GM18505 (cell line): ENCODE measurements around the gene CLDN9.

ENCODE experiments used
- ATAC-seq: cut with Tn5 transposase; IDR thresholded peaks from one replicate; pipeline ENCODE4 v1.9.1; 2021; ENCODE audit not compliant: unreplicated experiment
- POLR2A ChIP-seq: IDR thresholded peaks from 4 replicates; pipeline ENCODE4 v1.6.1; 2011; ENCODE audit warnings: borderline replicate concordance; ENCODE audit not compliant: insufficient read depth, insufficient read length; ENCODE audit errors: extremely low read depth

The CLDN9 gene

DNA sequence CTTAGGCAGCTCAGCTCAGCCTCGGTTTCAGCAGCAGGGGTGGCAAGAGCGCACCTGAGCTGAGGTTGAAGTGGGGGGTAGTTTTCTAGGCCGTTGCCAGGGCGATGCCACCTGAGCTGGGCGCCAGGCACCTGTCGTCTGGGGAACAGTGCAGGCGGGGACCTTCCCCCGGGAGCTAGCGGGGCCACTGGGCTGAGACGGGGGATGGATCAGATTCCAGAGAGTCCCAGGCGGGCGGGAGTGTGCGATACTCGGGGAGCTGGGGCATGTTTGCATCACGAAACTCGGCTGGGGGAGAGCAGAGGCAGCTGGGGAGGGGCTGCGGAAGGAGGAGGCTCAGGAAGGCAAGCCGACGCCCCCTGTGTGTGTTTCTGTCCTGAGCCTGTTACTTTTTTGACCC is 477 bp upstream of the CLDN9 start:
- ATAC-seq: no peak
- TF ChIP-seq POLR2A: no peak

DNA sequence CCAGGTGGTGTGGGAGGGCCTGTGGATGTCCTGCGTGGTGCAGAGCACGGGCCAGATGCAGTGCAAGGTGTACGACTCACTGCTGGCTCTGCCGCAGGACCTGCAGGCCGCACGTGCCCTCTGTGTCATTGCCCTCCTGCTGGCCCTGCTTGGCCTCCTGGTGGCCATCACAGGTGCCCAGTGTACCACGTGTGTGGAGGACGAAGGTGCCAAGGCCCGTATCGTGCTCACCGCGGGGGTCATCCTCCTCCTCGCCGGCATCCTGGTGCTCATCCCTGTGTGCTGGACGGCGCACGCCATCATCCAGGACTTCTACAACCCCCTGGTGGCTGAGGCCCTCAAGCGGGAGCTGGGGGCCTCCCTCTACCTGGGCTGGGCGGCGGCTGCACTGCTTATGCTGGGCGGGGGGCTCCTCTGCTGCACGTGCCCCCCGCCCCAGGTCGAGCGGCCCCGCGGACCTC is 798 bp downstream of the CLDN9 start:
- ATAC-seq: no peak
- no peak for TF ChIP-seq POLR2A

GRCh38 chr16:3013998-3014690 is 1.4 kb downstream of the CLDN9 start:
- ATAC-seq: no peak
- TF ChIP-seq POLR2A: no peak

DNA sequence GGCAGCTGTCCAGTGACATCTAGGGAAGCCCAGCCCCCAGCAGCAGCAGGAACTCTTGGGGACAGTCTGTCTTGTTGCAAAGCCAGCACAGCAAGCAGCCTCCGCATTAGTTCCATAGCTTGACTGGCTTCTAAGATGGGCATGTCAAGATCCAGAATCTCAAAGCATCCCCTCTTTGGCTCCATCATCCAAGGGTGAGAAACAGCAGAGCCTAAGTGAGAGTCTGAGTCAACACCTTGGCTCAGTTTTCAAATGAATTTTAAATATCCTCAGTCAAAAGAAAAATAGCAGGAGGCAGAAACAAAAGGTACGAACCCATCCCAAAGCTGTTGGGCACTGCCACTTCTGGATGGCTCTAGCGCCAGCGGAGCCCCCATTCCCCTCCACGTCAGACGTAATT is 2.2 kb downstream of the CLDN9 start:
- no peak for TF ChIP-seq POLR2A
- ATAC-seq: no peak

DNA sequence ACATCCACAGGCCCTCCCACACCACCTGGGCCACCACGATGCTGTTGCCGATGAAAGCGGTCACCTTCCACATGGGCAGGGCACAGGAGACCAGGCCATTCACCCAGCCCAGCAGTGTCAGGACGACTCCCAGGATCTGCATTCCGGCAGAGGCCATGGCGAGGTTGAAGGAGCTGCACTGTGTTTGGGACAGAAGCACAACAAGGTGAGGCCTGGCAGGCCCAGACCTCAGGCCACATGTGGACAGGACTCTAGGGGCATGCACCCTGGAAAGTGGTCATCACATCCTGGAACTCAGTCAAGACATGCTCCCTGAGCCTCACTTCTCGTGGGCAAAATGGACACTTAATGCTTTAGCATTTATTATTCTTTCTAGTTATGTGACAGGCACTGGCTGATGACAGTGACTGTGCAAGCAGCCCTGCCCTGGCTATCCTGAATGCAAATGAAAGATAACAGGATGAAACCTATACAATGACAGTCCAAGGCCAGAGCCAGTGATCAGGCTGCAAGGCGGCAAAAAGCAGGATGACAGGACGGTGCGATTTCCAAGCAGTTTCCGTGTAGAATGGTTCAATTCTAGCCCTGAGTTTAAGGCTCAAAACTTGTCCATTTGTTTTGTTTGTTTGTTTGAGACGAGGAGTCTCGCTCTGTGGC is 3.3 kb downstream of the CLDN9 start:
- ATAC-seq: no peak
- TF ChIP-seq POLR2A: no peak

DNA sequence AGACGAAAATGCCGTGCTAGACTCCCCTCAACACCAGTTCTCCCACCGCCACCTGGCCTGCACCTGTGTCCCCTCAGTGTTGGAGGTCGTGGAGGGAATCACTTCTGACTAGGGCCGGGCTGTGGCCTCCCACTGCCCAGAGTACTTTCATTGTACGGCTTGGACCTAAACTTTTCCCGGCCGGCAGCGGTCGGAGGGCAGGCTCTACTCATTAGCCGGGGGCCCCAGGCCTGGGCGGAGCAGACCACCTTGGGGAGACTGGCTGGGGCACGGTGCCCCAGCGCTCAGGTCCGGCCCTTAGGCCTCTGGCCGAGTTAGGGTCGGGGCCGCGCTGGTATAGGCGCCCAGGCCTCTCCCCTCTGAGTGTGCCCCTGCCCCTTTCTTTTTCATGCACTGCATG is 4.6 kb downstream of the CLDN9 start:
- TF ChIP-seq POLR2A: no peak
- ATAC-seq: no peak

- no peak for TF ChIP-seq POLR2A
- ATAC-seq: no peak
Observed at GRCh38 chr16:3017794-3018506, 5.2 kb downstream of the CLDN9 start, which contains the start of gene CLDN6. Gene CLDN6, minus strand, starts transcription at chr16:3018183. Its CDS starts 2,162 bp downstream, at chr16:3016021.

DNA sequence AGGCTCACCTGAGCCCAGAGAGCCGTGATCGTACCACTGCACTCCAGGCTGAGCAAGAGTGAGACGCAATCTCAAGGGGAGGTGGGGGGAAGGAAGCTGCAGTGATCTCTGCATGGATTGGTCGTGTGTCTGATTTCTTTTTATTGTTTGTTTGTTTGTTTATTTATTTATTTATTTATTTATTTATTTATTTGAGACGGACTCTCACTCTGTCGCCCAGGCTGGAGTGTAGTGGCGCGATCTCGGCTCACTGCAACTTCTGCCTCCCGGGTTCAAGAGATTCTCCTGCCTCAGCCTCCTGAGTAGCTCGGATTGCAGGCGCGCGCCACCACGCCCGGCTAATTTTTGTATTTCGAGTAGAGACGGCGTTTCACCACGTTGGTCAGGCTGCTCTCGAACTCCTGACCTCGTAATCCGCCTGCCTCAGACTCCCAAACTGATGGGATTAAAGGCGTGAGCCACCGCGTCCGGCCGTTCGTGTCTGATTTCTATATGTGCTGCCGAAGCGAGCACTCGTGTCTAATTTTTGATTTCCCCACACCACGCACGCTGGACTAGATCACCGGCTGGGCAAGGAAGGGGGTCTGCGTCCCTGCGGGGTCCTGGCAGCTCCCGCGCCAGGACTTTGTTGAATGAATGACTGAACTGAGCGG is 7.0 kb downstream of the CLDN9 start:
- no peak for TF ChIP-seq POLR2A
- ATAC-seq: no peak

DNA sequence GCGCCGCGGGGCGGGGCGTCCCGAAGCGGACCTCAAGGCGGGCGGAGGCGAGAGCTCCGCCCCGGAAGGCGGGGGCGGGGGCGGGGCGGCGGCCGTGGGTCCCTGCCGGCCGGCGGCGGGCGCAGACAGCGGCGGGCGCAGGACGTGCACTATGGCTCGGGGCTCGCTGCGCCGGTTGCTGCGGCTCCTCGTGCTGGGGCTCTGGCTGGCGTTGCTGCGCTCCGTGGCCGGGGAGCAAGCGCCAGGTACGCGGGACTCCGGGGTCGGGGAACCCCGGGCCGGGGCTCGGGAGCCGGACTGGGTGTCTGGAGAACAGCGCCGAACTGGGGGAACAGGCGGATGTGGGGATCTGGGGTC is 7.5 kb downstream of the CLDN9 start, which contains the start of gene TNFRSF12A:
TNFRSF12A (plus strand) TSS at position 122 of the 357 bp plus-strand sequence; CDS start at position 152, 30 bp downstream.
- TF ChIP-seq POLR2A: peak; percentile 53
- ATAC-seq: no peak

- TF ChIP-seq POLR2A: no peak
Observed at GRCh38 chr16:3020604-3021448, 8.1 kb downstream of the CLDN9 start.

DNA sequence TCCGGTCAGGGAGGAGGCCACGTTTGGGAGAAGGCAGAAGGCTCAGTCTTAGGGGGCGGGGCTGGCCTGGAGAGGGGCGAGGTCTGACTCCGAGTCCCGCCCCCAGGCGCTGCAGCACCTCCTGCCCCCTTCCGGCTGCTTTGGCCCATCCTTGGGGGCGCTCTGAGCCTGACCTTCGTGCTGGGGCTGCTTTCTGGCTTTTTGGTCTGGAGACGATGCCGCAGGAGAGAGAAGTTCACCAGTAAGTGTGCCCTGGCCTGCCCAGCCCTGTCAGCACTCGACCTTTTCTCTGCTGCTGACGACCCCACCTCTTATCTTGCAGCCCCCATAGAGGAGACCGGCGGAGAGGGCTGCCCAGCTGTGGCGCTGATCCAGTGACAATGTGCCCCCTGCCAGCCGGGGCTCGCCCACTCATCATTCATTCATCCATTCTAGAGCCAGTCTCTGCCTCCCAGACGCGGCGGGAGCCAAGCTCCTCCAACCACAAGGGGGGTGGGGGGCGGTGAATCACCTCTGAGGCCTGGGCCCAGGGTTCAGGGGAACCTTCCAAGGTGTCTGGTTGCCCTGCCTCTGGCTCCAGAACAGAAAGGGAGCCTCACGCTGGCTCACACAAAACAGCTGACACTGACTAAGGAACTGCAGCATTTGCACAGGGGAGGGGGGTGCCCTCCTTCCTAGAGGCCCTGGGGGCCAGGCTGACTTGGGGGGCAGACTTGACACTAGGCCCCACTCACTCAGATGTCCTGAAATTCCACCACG is 8.9 kb downstream of the CLDN9 start:
- no peak for ATAC-seq
- TF ChIP-seq POLR2A: no peak

More at GRCh38 chr16:3020604-3021448, 8.1 kb downstream of the CLDN9 start:
- no peak for ATAC-seq
